ENCODE measurements around the gene ICA1. TPM values are rescaled to one million over a fixed set of nuclear protein-coding genes. Genes with fewer than 3 reads are reported as not detected.

ICA1 gene
- total RNA-seq, 1 experiment from 2014 or later, result 28.8 TPM

DNA sequence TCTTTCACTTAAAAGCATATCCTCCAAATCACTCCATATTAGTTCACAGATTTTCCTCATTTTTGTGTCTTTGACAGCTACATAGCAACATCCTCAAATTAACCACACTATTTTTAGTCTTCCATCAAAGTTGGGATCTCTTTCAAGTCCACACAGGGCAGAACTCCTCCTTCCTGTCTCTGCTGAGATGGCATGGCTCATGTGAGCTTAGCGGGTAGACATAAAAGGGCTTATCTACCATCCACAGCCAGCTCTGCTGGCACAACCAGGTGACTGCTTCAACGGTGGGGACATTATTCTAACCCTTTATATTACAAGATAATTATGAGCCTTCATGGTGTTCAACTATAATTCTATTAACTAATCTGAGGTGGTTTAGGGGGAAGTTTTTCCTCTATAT, 35.5 kb downstream of the ICA1 start:
- H3K27ac ChIP-seq (ENCODE audit: insufficient read length, low read depth, low read length), result no peak overlapping the region
- H3K9me3 ChIP-seq (ENCODE audit: control insufficient read depth, low read depth, low read length), result no peaks in the 10 kb centered on the region
- no peak overlapping the region for H2AFZ ChIP-seq (ENCODE audit: low read length)
- Mint-ChIP-seq H3K9me3 (no peaks in the 10 kb centered on the region), H3K27me3 (ENCODE audit: low read depth) (no peaks in the 10 kb centered on the region; the same call in 1 of the 2 replicates), H3K4me1 (peaks cover 14 to 16% of the 10 kb centered on the region in 2 experiments), H3K4me3 (no peak overlapping the region), H3K36me3 (ENCODE audit: insufficient read depth in 1 of 3, low read depth in 3 of 3) (peaks cover 0 to 5% (median 0%) of the 10 kb centered on the region in 3 experiments; a peak in 1 of 7 replicates), H3K27ac (no peak overlapping the region)
- H2BK12ac ChIP-seq (ENCODE audit: insufficient read length, low read depth, low read length), result no peak overlapping the region
- no peaks in the 10 kb centered on the region for H4K20me1 ChIP-seq (ENCODE audit: control insufficient read depth, insufficient read depth, insufficient read length)
- no peak overlapping the region for H3T11ph ChIP-seq (ENCODE audit: low read length)
- H2BK5ac ChIP-seq (ENCODE audit: insufficient read length, low read length), result no peak overlapping the region
- H3K23me2 ChIP-seq (ENCODE audit: insufficient read length, low read depth, low read length, poor library complexity, severe bottlenecking), result no peaks in the 10 kb centered on the region
- H3K79me1 ChIP-seq (ENCODE audit: insufficient read depth, low read depth, low read length, poor library complexity, severe bottlenecking), result no peaks in the 10 kb centered on the region
- no CpG with 5 or more reads among the region's 2 CpGs for WGBS (ENCODE audit: extremely low coverage, insufficient read length, low lambda C conversion rate)
- no peak overlapping the region for H4K91ac ChIP-seq (ENCODE audit: insufficient read length, low read depth, low read length)
- H3K14ac ChIP-seq (ENCODE audit: insufficient read depth, low read length), result no peak overlapping the region
- no peak overlapping the region for H2BK120ac ChIP-seq (ENCODE audit: low read depth, low read length, poor library complexity, severe bottlenecking)
- H4K5ac ChIP-seq (ENCODE audit: insufficient read length, low read depth, low read length), result no peak overlapping the region
- H3K4ac ChIP-seq (ENCODE audit: low read depth, low read length), result no peak overlapping the region
- no peaks in the 10 kb centered on the region for H3K27me3 ChIP-seq (ENCODE audit: insufficient read depth, low read length)
- no peak overlapping the region for H3K4me2 ChIP-seq (ENCODE audit: insufficient read depth, insufficient read length, low read length)
- no peak overlapping the region for H2AK5ac ChIP-seq (ENCODE audit: insufficient read length, low read length)
- TF ChIP-seq CTCF (conservative IDR thresholded peaks at IDR 0.05), result no peak
- no peak overlapping the region for H4K8ac ChIP-seq (replicated peaks; ENCODE audit: insufficient read length, low read depth, low read length)
- H3K9ac ChIP-seq (ENCODE audit: extremely low read depth, insufficient read length, low read length), result no peak overlapping the region
- H3K79me2 ChIP-seq (ENCODE audit: insufficient read depth, low read length), result no peaks in the 10 kb centered on the region
- H3K23ac ChIP-seq (ENCODE audit: insufficient read length, low read depth, low read length), result no peak overlapping the region
- no peak for DNase-seq
- no peak overlapping the region for H3K18ac ChIP-seq (ENCODE audit: insufficient read length, low read depth, low read length)
- no peak overlapping the region for H2BK15ac ChIP-seq (ENCODE audit: low read depth, low read length)
- no peak overlapping the region for H3K56ac ChIP-seq (ENCODE audit: insufficient read length, low read depth, low read length)
- no peak overlapping the region for H2BK20ac ChIP-seq (ENCODE audit: low read depth, low read length, poor library complexity, severe bottlenecking)
- H3K4me1 ChIP-seq (ENCODE audit: insufficient read depth, low read length), result peaks cover 6% of the 10 kb centered on the region; the same call in 1 of the 2 replicates

Data from H9 (cell line).